Peyer's patch (tissue), 4 donors: ENCODE data around the gene FOS. TPM values are rescaled to one million over a fixed set of nuclear protein-coding genes. Genes with fewer than 3 reads are reported as not detected.

Source experiments
- DNase-seq, 3 donors: peaks; one replicate each; pipeline ENCODE4 v3.0.0-alpha.2; 2017 to 2019
- H3K27ac ChIP-seq, 4 donors: fragments of 200-600 bp; sonication (generic); one replicate each; pipeline ENCODE4 v1.5.1; 2016 to 2019
- H3K27me3 ChIP-seq, 2 donors: fragments of 200-600 bp; sonication (generic); one replicate each; pipeline ENCODE4 v1.5.1; 2019
- H3K36me3 ChIP-seq, 3 donors: fragments of 200-600 bp; sonication (generic); one replicate each; pipeline ENCODE4 v1.5.1; 2016 to 2019
- H3K4me1 ChIP-seq, 4 donors: fragments of 200-600 bp; sonication (generic); one replicate each; pipeline ENCODE4 v1.5.1; 2016 to 2019
- H3K4me3 ChIP-seq, 4 donors: fragments of 200-600 bp; sonication (generic); 1 replicate in 3 of 4; 2 replicates in 1 of 4; pipeline ENCODE4 v1.5.1; 2016 to 2019; ENCODE audit warnings: mild to moderate bottlenecking in 1 of 4
- H3K9me3 ChIP-seq, 4 donors: fragments of 200-600 bp; sonication (generic); one replicate each; pipeline ENCODE4 v1.5.1; 2016 to 2019; ENCODE audit warnings: mild to moderate bottlenecking in 1 of 4
- POLR2A ChIP-seq, 2 donors: fragments of 450-650 bp; IDR thresholded peaks; one replicate each; pipeline ENCODE4 v1.5.1; 2017; ENCODE audit warnings: antibody characterized with exemption in 2 of 2, mild to moderate bottlenecking in 2 of 2, moderate library complexity in 2 of 2
- total RNA-seq, 4 donors: library from RNA; depleted of rRNA; stranded (reverse); fragments of >200 nt; gene quantifications; one replicate each; pipeline ENCODE4 v1.1.0, GENCODE V29; 2016
- TF ChIP-seq, protein P1 (sequence below), 6 experiments: fragments of 450-650 bp in 4 of 6; fragments of 200-600 bp in 2 of 6; sonication (generic) in 1 of 6; IDR thresholded peaks; one replicate each; pipeline ENCODE4 v1.5.1; 2017 to 2019; ENCODE audit warnings: antibody characterized with exemption in 6 of 6, mild to moderate bottlenecking in 3 of 6, moderate library complexity in 1 of 6

FOS gene
- total RNA-seq, 4 donors from 2014 or later = 267 to 2,466 (median 503) TPM

- TF ChIP-seq, protein P1, sequence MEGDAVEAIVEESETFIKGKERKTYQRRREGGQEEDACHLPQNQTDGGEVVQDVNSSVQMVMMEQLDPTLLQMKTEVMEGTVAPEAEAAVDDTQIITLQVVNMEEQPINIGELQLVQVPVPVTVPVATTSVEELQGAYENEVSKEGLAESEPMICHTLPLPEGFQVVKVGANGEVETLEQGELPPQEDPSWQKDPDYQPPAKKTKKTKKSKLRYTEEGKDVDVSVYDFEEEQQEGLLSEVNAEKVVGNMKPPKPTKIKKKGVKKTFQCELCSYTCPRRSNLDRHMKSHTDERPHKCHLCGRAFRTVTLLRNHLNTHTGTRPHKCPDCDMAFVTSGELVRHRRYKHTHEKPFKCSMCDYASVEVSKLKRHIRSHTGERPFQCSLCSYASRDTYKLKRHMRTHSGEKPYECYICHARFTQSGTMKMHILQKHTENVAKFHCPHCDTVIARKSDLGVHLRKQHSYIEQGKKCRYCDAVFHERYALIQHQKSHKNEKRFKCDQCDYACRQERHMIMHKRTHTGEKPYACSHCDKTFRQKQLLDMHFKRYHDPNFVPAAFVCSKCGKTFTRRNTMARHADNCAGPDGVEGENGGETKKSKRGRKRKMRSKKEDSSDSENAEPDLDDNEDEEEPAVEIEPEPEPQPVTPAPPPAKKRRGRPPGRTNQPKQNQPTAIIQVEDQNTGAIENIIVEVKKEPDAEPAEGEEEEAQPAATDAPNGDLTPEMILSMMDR (IDR thresholded peaks at IDR 0.05) = no peak
- no peak for TF ChIP-seq POLR2A (IDR thresholded peaks at IDR 0.05)
- no peak overlapping the region for H3K27ac ChIP-seq
- no peak overlapping the region for H3K4me3 ChIP-seq
- peaks cover 0 to 5% (median 0%) of the 10 kb centered on the region in 3 donors for H3K36me3 ChIP-seq
- no peaks in the 10 kb centered on the region for H3K9me3 ChIP-seq
- no peaks in the 10 kb centered on the region for H3K27me3 ChIP-seq
- peaks cover 0 to 5% (median 1%) of the 10 kb centered on the region in 4 donors for H3K4me1 ChIP-seq
- no peak for DNase-seq
Observed at GRCh38 chr14:75286313-75286712, 7.7 kb downstream of the FOS start.

- H3K4me3 ChIP-seq = no peak overlapping the region
- H3K36me3 ChIP-seq = no peaks in the 10 kb centered on the region
- no peaks in the 10 kb centered on the region for H3K27me3 ChIP-seq
- H3K4me1 ChIP-seq = peaks cover 0 to 10% (median 6%) of the 10 kb centered on the region in 4 donors
- TF ChIP-seq POLR2A (IDR thresholded peaks at IDR 0.05) = no peak
- TF ChIP-seq, protein P1 (IDR thresholded peaks at IDR 0.05) = no peak
- DNase-seq = no peak
- H3K9me3 ChIP-seq = no peaks in the 10 kb centered on the region
- no peak overlapping the region for H3K27ac ChIP-seq
Observed at GRCh38 chr14:75289840-75290388, 11.3 kb downstream of the FOS start.

GRCh38 chr14:75290851-75291250 lies 12.2 kb downstream of the FOS start:
- no peak for DNase-seq
- no peaks in the 10 kb centered on the region for H3K9me3 ChIP-seq
- TF ChIP-seq, protein P1 (IDR thresholded peaks at IDR 0.05) = no peak
- no peak for TF ChIP-seq POLR2A (IDR thresholded peaks at IDR 0.05)

DNA sequence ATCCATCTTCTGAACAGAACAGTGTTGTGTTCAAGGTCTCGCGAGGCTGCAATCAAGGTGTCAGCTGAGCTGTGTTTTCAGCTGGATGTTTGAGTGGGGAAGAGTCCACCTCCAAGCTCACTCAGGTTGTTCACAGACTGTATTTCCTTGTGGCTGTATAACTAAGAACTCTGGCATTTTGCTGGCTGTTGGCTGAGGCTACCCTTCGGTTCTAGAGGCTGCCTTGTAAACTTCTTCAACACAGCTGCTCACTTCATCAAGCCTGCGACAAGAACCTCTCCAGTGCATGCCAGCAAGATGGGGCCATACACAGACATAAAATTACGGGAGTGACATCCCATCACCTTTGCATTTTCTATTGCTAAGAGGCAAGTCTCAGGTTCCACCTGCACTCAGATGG lies 12.7 kb downstream of the FOS start:
- Histone ChIP-seq H3K27me3 (no peaks in the 10 kb centered on the region), H3K4me3 (no peak overlapping the region), H3K9me3 (no peaks in the 10 kb centered on the region), H3K27ac (no peak overlapping the region), H3K36me3 (no peaks in the 10 kb centered on the region), H3K4me1 (peaks cover 0 to 21% (median 14%) of the 10 kb centered on the region in 4 donors)
- TF ChIP-seq POLR2A (IDR thresholded peaks at IDR 0.05) = no peak
- TF ChIP-seq, protein P1 (IDR thresholded peaks at IDR 0.05) = no peak
- peak in 1 of 3 donors; percentile 36 for DNase-seq

More at GRCh38 chr14:75290851-75291250, 12.2 kb downstream of the FOS start:
- peaks cover 0 to 19% (median 14%) of the 10 kb centered on the region in 4 donors for H3K4me1 ChIP-seq
- no peak overlapping the region for H3K4me3 ChIP-seq
- no peaks in the 10 kb centered on the region for H3K27me3 ChIP-seq
- no peak overlapping the region for H3K27ac ChIP-seq
- no peaks in the 10 kb centered on the region for H3K36me3 ChIP-seq

- Histone ChIP-seq H3K4me3 (no peak overlapping the region), H3K36me3 (no peaks in the 10 kb centered on the region), H3K4me1 (peaks cover 0 to 27% (median 14%) of the 10 kb centered on the region in 4 donors), H3K27ac (no peak overlapping the region), H3K9me3 (no peaks in the 10 kb centered on the region), H3K27me3 (no peaks in the 10 kb centered on the region)
- TF ChIP-seq POLR2A (IDR thresholded peaks at IDR 0.05) = no peak
- TF ChIP-seq, protein P1 (IDR thresholded peaks at IDR 0.05) = no peak
- peak in 1 of 3 donors; percentile 44 for DNase-seq
Observed at GRCh38 chr14:75292101-75292563, 13.5 kb downstream of the FOS start.
